ENCODE data around the gene RNF224. TPM values are rescaled to one million over a fixed set of nuclear protein-coding genes. Genes with fewer than 3 reads are reported as not detected.

Gene RNF224
- total RNA-seq, 1 donor from 2014 or later, result not detected

DNA sequence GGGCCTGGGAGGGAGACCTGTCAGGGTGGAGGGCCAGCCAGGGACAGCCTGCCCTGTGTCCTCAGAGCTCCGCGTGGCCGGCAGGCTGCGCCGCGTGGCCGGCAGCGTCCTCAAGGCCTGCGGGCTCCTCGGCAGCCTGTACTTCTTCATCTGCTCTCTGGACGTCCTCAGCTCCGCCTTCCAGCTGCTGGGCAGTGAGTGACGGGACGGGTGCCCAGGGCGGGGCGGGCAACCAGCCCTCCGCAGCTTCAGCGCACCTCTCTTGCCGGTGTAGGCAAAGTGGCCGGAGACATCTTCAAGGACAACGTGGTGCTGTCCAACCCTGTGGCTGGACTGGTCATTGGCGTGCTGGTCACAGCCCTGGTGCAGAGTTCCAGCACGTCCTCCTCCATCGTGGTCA lies 5.2 kb downstream of the RNF224 start:
- DNase-seq (ENCODE audit: low read depth), result no peak
- TF ChIP-seq CTCF (conservative IDR thresholded peaks at IDR 0.05; ENCODE audit: low read depth, low read length), result no peak
- H3K4me3 ChIP-seq (ENCODE audit: low read depth, low read length), result no peak overlapping the region

- no peak for TF ChIP-seq CTCF (conservative IDR thresholded peaks at IDR 0.05; ENCODE audit: low read depth, low read length)
These were observed 6.1 kb downstream of the RNF224 start for GRCh38 chr9:137233143-137233980.

GRCh38 chr9:137234055-137234697 lies 6.9 kb downstream of the RNF224 start:
- DNase-seq (ENCODE audit: low read depth), result no peak
- TF ChIP-seq CTCF (conservative IDR thresholded peaks at IDR 0.05; ENCODE audit: low read depth, low read length), result no peak

More at GRCh38 chr9:137233143-137233980, 6.1 kb downstream of the RNF224 start:
- no peak overlapping the region for H3K4me3 ChIP-seq (ENCODE audit: low read depth, low read length)
- DNase-seq (ENCODE audit: low read depth), result no peak

GRCh38 chr9:137234758-137235423 lies 7.6 kb downstream of the RNF224 start:
- H3K4me3 ChIP-seq (ENCODE audit: low read depth, low read length), result no peak overlapping the region
- DNase-seq (ENCODE audit: low read depth), result no peak
- TF ChIP-seq CTCF (conservative IDR thresholded peaks at IDR 0.05; ENCODE audit: low read depth, low read length), result no peak

More at GRCh38 chr9:137234055-137234697, 6.9 kb downstream of the RNF224 start:
- H3K4me3 ChIP-seq (ENCODE audit: low read depth, low read length), result no peak overlapping the region

- DNase-seq (ENCODE audit: low read depth), result no peak
- H3K4me3 ChIP-seq (ENCODE audit: low read depth, low read length), result peak overlapping the region; percentile 23
- no peak for TF ChIP-seq CTCF (conservative IDR thresholded peaks at IDR 0.05; ENCODE audit: low read depth, low read length)
These were observed 8.3 kb downstream of the RNF224 start for GRCh38 chr9:137235424-137236237.

- H3K4me3 ChIP-seq (ENCODE audit: low read depth, low read length), result peak overlapping the region; percentile 23
- DNase-seq (ENCODE audit: low read depth), result no peak
These were observed 9.1 kb downstream of the RNF224 start for GRCh38 chr9:137236238-137236935.

More at GRCh38 chr9:137236238-137236935, 9.1 kb downstream of the RNF224 start:
- peak; percentile 95 for TF ChIP-seq CTCF (conservative IDR thresholded peaks at IDR 0.05; ENCODE audit: low read depth, low read length)

All from epithelial cell of proximal tubule (primary cell).